HG03060 (cell line): ENCODE measurements around the gene TNFRSF8.
A peak's percentile ranks its signal among the peaks of the same experiment; 100 is the strongest.
"Not testable (repeated sequence)": the region's sequence is repeated elsewhere in the genome, so short reads cannot be mapped to it uniquely, and the experiment has no call there.

Source experiments
- ATAC-seq: cut with Tn5 transposase; IDR thresholded peaks from one replicate; pipeline ENCODE4 v1.9.1; 2021; ENCODE audit warnings: low read depth, moderate number of reproducible peaks; ENCODE audit not compliant: unreplicated experiment

The TNFRSF8 gene

DNA sequence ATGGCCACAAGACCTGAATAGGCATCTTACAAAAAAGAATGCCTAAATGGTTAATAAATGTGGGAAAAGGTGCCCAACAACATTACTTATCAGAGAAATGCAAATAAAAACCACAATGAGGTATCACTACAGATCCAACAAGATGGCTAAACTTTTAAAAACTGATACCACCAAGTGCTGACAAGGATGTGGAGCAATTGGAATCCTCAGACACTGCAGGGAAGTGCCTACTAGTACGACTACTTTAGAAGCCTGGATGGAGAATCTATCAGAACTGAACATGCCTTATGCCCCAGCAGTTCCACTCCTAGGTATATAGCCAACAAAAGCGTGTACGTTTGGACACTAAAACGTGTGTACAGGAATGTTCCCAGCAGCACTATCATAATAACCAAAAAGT is 19.9 kb downstream of the TNFRSF8 start:
- no peak for ATAC-seq

DNA sequence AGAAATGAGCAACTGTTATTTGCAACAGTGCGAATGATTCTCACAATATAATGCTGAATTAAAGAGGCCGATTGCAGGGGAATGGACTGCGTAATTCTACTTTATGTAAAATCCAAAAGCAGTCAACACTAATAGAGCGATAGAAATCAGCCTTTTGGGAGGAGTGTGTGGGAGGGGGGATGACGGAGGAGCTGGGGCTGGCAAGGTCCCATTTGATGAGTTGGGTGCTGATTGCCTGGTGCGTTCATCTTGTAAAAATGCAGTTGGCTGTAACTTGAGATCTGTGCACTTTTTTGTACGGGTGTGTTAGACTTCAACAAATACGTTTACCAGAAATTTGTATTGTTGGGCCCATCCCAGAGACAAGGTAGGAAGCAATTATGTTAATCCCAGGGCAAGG is 20.7 kb downstream of the TNFRSF8 start:
- no peak for ATAC-seq

DNA sequence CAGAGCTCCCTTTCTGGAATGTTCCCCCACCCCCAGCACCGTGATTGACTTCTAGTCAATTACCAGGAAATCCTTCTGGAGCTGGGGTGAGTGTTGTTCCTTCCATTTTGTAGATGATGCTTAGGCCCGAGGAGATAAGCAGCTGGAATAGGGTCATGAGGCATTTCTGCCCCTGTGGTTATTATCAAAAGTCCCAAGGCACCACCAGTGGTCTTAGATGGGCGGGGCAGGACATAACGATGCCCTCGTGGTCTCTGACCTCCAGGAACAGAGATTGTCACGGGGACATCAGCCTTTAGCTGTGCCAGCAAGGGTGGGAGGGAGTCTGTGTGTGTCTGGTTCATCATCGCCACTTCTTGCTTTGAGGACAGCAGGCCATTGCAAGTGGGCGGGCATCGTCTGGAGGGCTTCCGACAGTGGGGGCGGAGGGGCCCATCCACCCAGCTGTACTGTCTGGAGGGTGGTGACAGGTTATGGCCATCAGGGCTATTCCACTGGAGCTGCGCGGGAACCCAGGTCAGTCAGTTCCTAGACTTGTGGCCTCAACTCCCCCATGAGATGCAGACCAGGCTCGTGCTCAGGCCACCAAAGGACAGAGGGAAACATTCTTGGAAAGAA is 22.6 kb downstream of the TNFRSF8 start:
- ATAC-seq = no peak

- peak; percentile 72 for ATAC-seq
These were observed 24.8 kb downstream of the TNFRSF8 start for GRCh38 chr1:12087797-12088314.

DNA sequence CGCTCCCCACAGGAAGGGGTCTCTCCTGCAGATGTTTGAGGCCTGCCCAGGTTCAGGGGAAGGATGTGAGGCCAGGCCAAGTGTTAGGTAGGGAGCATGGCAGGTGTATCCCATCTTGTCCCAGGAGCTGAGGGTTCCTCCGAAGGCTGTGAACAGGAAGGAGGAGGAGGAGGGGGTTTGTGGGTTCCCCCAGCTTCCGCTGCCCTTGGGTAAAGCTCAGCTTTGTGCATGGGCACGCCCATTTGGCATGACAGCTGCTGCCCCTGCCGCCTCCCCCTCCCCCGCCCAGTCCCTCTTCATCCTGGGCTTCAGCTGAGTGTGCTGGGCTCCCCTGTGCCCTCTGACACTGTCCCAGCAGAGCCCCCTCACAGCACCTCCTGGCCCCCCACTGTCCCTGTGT is 25.5 kb downstream of the TNFRSF8 start:
- no peak for ATAC-seq

DNA sequence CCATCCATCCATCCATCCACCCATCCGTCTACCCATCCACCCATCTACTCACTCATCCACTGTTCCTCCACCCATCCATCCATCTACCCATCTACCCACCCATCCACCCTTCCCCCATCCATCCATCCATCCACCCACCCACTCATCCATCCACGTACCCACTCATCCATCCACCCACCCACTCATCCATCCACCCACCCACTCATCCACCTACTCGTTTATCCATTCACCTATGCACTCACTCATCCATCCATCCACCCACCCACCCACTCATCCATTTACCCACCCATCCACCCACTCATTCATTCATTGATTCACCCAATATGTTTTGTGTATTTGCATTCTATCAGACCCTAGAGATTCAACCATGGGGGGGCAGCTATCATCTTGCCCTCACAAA is 27.2 kb downstream of the TNFRSF8 start:
- ATAC-seq = no peak

- ATAC-seq = no peak
These were observed 28.1 kb downstream of the TNFRSF8 start for GRCh38 chr1:12091191-12091590.

- no peak for ATAC-seq
These were observed 31.1 kb downstream of the TNFRSF8 start for GRCh38 chr1:12094180-12094579.

- no peak for ATAC-seq
These were observed 32.6 kb downstream of the TNFRSF8 start for GRCh38 chr1:12095452-12096263.

DNA sequence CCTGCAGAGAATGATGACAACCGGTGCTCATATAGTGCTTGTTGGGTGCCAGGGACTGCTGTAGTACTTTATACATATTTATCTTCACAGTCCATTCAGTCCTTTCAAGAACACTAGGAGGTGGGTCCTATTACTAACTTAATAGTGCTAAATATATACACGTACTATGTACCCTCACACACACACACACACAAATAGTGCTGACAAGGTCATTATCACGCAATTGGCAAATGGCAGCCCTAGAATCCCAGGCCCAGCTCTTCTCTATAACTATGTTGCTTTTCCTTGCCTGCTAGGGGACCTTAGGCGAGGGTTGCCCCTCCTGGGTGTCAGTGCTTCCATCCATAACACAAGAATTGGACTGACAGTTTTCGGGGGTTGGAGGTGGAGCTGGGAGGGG is 33.5 kb downstream of the TNFRSF8 start:
- ATAC-seq = no peak

GRCh38 chr1:12097321-12097720 is 34.2 kb downstream of the TNFRSF8 start:
- no peak for ATAC-seq

DNA sequence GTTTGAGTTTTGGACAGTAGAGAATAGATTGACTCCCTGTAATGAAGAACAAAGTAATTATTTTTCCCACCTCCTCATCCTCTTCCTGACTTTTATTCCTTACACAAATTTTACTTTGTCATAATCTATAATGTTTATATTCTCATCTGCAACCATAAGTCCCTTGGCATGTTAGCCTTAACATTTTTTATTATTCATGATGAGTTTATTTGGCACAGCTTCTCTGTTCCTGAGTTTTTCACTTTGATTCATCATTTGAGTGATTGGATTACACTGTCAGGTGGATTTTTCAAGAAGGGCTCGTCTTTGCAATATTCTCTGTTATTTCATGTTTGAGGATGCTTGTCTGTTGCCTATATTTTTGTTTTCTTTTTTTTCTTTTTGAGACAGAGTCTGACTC is 35.7 kb downstream of the TNFRSF8 start:
- no peak for ATAC-seq

DNA sequence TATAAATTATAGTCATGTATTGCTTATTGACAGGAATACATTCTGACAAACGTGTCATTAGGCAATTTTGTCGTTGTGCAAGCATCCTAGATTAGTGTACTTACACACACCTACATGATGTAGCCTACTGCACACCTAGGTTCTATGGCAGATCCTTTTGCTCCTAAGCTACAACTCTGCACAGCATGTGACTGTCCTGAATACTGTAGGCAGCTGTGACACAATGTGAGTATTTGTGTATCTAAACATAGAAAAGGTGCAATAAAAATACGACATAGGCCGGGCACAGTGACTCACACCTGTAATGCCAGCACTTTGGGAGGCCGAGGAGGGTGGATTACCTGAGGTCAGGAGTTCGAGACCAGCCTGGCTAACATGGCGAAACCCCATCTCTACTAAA is 36.5 kb downstream of the TNFRSF8 start:
- no peak for ATAC-seq

GRCh38 chr1:12100071-12100470 is 37.0 kb downstream of the TNFRSF8 start:
- ATAC-seq = no peak

GRCh38 chr1:12101120-12101519 is 38.0 kb downstream of the TNFRSF8 start:
- ATAC-seq = not testable (repeated sequence)

GRCh38 chr1:12102066-12102465 is 39.0 kb downstream of the TNFRSF8 start:
- no peak for ATAC-seq

DNA sequence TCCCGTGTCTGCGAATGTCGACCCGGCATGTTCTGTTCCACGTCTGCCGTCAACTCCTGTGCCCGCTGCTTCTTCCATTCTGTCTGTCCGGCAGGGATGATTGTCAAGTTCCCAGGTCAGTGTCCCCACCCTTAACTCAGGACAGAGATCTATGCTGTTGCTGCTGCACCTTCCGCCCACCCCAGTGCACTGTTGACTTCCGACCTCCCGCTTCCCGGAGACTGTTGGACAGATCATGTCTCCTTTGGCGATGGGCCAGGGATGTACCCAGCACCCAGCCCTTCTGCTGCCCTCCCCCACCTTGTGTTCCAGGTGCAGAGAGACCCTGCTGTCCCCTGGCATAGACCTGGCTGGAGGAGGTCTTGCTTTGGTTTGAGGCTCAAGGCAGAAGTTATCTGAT is 41.3 kb downstream of the TNFRSF8 start:
- no peak for ATAC-seq

- no peak for ATAC-seq
These were observed 43.0 kb downstream of the TNFRSF8 start for GRCh38 chr1:12106153-12106552.

DNA sequence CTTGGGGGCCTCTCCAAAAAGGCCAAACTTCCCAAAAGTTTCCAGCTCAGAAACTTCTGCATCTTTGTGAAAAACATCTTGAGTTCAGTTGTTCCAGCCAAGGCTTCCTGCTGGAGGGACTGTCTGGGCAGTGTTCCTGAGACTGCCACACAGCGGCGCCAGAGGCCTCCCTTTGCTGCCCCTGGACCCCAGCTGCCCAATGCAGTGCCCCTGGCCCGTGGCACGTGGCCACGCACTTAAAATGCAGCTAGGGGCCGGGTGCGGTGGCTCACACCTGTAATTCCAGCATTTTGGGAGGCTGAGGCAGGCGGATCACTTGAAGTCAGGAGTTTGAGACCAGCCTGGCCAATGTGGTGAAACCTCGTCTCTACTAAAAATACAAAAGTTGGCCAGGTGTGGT is 43.8 kb downstream of the TNFRSF8 start:
- not testable (repeated sequence) for ATAC-seq

- no peak for ATAC-seq
These were observed 44.6 kb downstream of the TNFRSF8 start for GRCh38 chr1:12107718-12108117.

GRCh38 chr1:12109901-12110300 is 46.8 kb downstream of the TNFRSF8 start:
- no peak for ATAC-seq

- no peak for ATAC-seq
These were observed 48.6 kb downstream of the TNFRSF8 start for GRCh38 chr1:12111741-12112140.
